ENCODE results near the gene SLTM.
"Not testable (repeated sequence)": the region's sequence is repeated elsewhere in the genome, so short reads cannot be mapped to it uniquely, and the experiment has no call there.

The SLTM gene

GRCh38 chr15:58867926-58868325 lies 65.6 kb downstream of the SLTM start:
- no peak for DNase-seq (ENCODE audit: low read depth)
- no peak for TF ChIP-seq MYC (IDR thresholded peaks at IDR 0.05; ENCODE audit: low read depth, low read length)
- TF ChIP-seq, protein P1, sequence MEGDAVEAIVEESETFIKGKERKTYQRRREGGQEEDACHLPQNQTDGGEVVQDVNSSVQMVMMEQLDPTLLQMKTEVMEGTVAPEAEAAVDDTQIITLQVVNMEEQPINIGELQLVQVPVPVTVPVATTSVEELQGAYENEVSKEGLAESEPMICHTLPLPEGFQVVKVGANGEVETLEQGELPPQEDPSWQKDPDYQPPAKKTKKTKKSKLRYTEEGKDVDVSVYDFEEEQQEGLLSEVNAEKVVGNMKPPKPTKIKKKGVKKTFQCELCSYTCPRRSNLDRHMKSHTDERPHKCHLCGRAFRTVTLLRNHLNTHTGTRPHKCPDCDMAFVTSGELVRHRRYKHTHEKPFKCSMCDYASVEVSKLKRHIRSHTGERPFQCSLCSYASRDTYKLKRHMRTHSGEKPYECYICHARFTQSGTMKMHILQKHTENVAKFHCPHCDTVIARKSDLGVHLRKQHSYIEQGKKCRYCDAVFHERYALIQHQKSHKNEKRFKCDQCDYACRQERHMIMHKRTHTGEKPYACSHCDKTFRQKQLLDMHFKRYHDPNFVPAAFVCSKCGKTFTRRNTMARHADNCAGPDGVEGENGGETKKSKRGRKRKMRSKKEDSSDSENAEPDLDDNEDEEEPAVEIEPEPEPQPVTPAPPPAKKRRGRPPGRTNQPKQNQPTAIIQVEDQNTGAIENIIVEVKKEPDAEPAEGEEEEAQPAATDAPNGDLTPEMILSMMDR (IDR thresholded peaks at IDR 0.05; ENCODE audit: low read depth, low read length) = no peak
- TF ChIP-seq MAX (IDR thresholded peaks at IDR 0.05; ENCODE audit: low read depth, low read length) = no peak
- no peak for TF ChIP-seq POLR2A (IDR thresholded peaks at IDR 0.05; ENCODE audit: extremely low read depth, insufficient read length)
- no peak overlapping the region for H3K4me3 ChIP-seq (ENCODE audit: low read depth, low read length)

GRCh38 chr15:58865425-58865880 lies 68.0 kb downstream of the SLTM start:
- TF ChIP-seq, protein P1 (IDR thresholded peaks at IDR 0.05; ENCODE audit: low read depth, low read length) = no peak
- TF ChIP-seq MYC (IDR thresholded peaks at IDR 0.05; ENCODE audit: low read depth, low read length) (peak; percentile 84), POLR2A (IDR thresholded peaks at IDR 0.05; ENCODE audit: extremely low read depth, insufficient read length) (peak; percentile 82), MAX (IDR thresholded peaks at IDR 0.05; ENCODE audit: low read depth, low read length) (peak; percentile 67; the same call in 1 of the 2 replicates)
- peak overlapping the region; percentile 77 for H3K4me3 ChIP-seq (ENCODE audit: low read depth, low read length)

DNA sequence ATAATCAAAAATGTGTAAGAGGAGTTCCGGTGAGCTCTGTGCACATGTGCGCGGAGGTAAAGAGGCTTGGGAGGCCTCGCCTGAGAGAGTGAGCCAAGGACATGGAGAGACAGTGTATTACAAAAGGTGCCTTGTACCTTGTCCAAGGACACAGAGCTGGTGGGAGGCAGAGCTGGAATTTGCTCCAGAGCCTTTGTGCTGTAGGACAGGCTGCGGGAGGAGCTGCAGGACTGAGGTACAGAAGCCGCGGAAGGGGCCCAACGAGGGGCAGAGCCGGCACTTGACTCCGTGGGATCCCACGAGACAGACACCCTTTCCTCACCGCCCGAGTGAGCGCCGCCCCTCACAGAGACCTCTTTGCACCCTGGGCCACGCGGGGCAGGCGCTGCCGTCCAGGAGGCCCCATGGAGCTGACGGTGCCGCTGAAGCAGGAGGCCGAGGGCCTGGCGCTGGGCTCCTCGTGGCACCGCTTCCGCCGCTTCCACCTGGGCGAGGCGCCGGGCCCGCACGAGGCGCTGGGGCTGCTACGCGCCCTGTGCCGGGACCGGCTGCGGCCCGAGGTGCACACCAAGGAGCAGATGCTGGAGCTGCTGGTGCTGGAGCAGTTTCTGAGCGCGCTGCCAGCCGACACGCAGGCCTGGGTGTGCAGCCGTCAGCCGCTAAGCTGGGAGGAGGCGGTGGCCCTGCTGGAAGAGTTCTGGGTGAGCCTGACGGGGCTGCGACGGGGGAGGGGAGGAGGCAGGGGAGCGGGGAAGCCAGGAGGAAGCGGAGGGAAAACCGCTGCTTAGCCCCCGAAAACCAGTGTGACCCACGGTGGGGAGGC lies 68.7 kb downstream of the SLTM start:
- peak overlapping the region; percentile 77 for H3K4me3 ChIP-seq (ENCODE audit: low read depth, low read length)
- TF ChIP-seq MYC (IDR thresholded peaks at IDR 0.05; ENCODE audit: low read depth, low read length) (peak; percentile 80), POLR2A (IDR thresholded peaks at IDR 0.05; ENCODE audit: extremely low read depth, insufficient read length) (peak; percentile 58), MAX (IDR thresholded peaks at IDR 0.05; ENCODE audit: low read depth, low read length) (peak; percentile 74; the same call in 1 of the 2 replicates)
- TF ChIP-seq, protein P1 (IDR thresholded peaks at IDR 0.05; ENCODE audit: low read depth, low read length) = no peak
- DNase-seq (ENCODE audit: low read depth) = peak; percentile 78

More at GRCh38 chr15:58865425-58865880, 68.0 kb downstream of the SLTM start:
- DNase-seq (ENCODE audit: low read depth) = peak; percentile 81

- no peak overlapping the region for H3K4me3 ChIP-seq (ENCODE audit: low read depth, low read length)
- DNase-seq (ENCODE audit: low read depth) = no peak
- TF ChIP-seq, protein P1 (IDR thresholded peaks at IDR 0.05; ENCODE audit: low read depth, low read length) = no peak
- no peak for TF ChIP-seq MYC (IDR thresholded peaks at IDR 0.05; ENCODE audit: low read depth, low read length)
These were observed 71.2 kb downstream of the SLTM start for GRCh38 chr15:58862326-58862725.

- H3K4me3 ChIP-seq (ENCODE audit: low read depth, low read length); DNase-seq (ENCODE audit: low read depth): not testable (repeated sequence)
These were observed 76.9 kb downstream of the SLTM start for GRCh38 chr15:58856621-58857020.

DNA sequence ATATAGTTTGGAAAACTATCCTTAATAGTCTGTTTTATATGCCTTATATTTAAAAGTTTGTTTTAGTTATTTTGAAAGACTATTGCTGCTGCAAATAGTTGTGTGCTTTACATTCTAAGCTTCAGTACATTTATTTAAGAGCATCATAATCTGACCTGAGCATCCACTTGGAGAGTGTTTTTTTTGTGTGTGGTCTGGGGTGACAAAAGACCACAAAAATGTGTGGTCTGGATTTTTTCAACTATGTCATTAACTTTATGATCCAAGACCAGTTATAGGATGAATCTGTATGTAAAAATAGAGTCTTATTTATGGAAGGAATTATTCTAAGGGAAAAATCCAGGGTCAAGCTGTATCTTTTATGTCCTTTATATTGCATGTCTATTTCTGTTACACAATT lies 77.4 kb downstream of the SLTM start:
- TF ChIP-seq MAX (IDR thresholded peaks at IDR 0.05; ENCODE audit: low read depth, low read length) (no peak), MYC (IDR thresholded peaks at IDR 0.05; ENCODE audit: low read depth, low read length) (no peak), POLR2A (IDR thresholded peaks at IDR 0.05; ENCODE audit: extremely low read depth, insufficient read length) (no peak)
- TF ChIP-seq, protein P1 (IDR thresholded peaks at IDR 0.05; ENCODE audit: low read depth, low read length) = no peak
- no peak overlapping the region for H3K4me3 ChIP-seq (ENCODE audit: low read depth, low read length)
- no peak for DNase-seq (ENCODE audit: low read depth)
